ENCODE measurements around the gene PDE6B. TPM values are rescaled to one million over a fixed set of nuclear protein-coding genes. Genes with fewer than 3 reads are reported as not detected.

PDE6B gene
- total and polyA plus RNA-seq, 2 donors (not counting 1 experiment from before 2014, with no cell fraction given): 2.1 TPM; not detected in 1

DNA sequence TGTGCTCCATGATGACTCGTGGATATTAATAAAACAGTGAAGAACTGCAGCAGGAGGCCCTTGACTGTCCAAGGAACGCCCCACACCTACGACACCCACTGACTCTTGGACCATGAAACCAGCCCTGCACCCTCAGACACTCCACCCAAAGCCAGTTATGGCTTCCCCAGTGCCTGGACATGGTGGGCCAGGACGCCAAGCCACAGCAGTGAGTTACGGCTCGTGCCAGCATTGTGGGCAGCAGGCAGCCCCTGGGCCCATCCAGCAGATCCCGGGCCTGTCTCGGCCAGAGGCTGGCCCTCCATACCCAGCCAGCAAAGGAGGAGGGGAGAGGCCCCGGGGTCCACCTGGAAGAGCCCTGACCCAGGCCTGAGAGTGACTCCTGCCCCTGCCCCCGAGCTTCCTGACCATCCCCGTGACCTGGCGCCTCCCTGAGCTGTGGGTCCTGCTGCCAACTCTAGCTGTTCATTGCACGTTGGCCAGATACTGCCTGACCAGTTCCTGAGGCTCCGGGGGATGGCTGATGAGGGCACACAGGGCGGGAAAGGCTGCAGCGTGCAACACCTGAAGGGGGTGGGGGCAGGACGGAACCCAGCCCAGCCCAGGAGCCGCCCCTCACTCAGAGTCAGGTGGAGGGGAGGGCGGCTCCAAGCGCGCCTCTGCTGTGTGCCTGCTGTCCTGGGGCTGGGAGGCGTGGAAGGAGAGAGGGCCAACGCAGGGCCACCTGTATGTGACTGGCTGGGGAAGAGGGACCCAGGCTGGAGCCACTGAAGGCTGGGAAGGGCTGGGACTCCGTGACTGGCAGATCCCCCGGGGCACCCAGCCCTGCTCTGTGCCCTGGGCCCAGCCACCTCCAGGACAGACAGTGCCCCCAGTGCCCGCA lies 62.8 kb downstream of the PDE6B start:
- H3K9ac ChIP-seq (ENCODE audit: insufficient read depth, low read length): no peak overlapping the region
- no peaks in the 10 kb centered on the region for H3K9me3 ChIP-seq (ENCODE audit: control insufficient read depth, insufficient read depth, low read depth, low read length)
- TF ChIP-seq, protein P1, sequence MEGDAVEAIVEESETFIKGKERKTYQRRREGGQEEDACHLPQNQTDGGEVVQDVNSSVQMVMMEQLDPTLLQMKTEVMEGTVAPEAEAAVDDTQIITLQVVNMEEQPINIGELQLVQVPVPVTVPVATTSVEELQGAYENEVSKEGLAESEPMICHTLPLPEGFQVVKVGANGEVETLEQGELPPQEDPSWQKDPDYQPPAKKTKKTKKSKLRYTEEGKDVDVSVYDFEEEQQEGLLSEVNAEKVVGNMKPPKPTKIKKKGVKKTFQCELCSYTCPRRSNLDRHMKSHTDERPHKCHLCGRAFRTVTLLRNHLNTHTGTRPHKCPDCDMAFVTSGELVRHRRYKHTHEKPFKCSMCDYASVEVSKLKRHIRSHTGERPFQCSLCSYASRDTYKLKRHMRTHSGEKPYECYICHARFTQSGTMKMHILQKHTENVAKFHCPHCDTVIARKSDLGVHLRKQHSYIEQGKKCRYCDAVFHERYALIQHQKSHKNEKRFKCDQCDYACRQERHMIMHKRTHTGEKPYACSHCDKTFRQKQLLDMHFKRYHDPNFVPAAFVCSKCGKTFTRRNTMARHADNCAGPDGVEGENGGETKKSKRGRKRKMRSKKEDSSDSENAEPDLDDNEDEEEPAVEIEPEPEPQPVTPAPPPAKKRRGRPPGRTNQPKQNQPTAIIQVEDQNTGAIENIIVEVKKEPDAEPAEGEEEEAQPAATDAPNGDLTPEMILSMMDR (conservative IDR thresholded peaks at IDR 0.05 in 1 of 2, IDR thresholded peaks at IDR 0.05 in 1 of 2; ENCODE audit: low read depth in 1 of 2, low read length in 2 of 2): no peak
- H4K20me1 ChIP-seq (ENCODE audit: control insufficient read depth, extremely low read depth, insufficient read depth, low read length): no peaks in the 10 kb centered on the region
- H3K27me3 ChIP-seq (ENCODE audit: control insufficient read depth, insufficient read depth, low read length): no peaks in the 10 kb centered on the region
- peak overlapping the region in 2 of 4 experiments; percentile 12 to 40 for H3K4me3 ChIP-seq (replicated peaks in 1 of 4; ENCODE audit: control extremely low read depth in 1 of 4, insufficient read depth in 1 of 4, low read depth in 3 of 4, low read length in 4 of 4)
- peak overlapping the region; percentile 25 for H3K4me2 ChIP-seq (ENCODE audit: extremely low read depth, insufficient read depth, low read length)
- no peak for DNase-seq (ENCODE audit: low read depth in 2 of 2)
- H3K27ac ChIP-seq (ENCODE audit: insufficient read depth, low read length): peak overlapping the region; percentile 25
- peaks cover 8% of the 10 kb centered on the region for H3K4me1 ChIP-seq (ENCODE audit: control insufficient read depth, extremely low read depth, insufficient read depth, low read length)
- no peaks in the 10 kb centered on the region for H3K79me2 ChIP-seq (ENCODE audit: control insufficient read depth, insufficient read depth, low read length)
- no peak overlapping the region for H2AFZ ChIP-seq (ENCODE audit: low read length)
- no peaks in the 10 kb centered on the region for H3K36me3 ChIP-seq (ENCODE audit: control insufficient read depth, insufficient read depth, low read length)

DNA sequence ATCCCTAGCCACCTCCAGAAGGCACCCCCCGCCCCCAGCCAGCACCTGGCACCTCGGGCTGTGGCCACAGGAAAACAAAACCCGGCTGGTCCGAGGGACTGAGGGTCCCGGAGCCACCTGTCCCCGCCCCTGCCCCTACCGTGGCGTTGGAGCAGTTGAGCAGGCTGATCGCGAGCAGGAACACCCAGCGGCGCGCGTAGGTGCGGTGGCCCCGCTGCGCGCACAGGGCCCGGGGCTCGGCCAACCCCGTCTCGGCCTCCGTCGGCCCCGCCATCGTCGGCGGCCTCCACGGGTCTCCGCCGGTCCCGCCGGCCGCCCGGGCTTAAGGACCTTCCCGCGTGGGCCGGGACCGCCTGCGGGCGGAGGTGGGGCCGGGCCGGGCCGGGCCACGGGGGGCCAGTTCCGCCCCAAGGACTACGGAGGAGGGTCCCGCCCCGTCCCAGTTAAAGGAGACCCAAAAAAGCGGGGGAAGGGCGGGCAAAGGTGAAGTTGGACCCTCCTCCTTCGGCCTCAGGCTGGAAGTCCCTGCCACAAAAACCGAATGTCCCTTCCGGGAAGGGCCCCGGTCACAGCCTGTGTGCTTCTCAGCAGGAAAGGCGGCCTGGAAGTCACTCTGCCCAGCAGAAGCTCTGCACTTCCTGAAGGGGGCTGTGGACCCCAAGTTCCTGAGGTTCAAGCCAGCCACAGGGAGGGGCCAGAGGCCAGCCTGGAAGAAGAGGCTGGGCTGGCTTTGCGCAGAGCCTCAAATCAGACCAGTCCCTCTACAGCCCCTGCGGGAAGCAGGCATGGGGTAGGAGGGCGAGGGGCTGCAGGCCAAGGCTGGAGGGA lies 63.7 kb downstream of the PDE6B start, which contains the start of gene SLC49A3:
SLC49A3 (minus strand) TSS at position 298 of the 828 bp plus-strand sequence; CDS start at position 274, 24 bp downstream.
- Histone ChIP-seq H3K9ac (ENCODE audit: insufficient read depth, low read length) (no peak within 1 kb of the TSS), H3K9me3 (ENCODE audit: control insufficient read depth, insufficient read depth, low read depth, low read length) (no peaks in the 10 kb centered on the region), H3K36me3 (ENCODE audit: control insufficient read depth, insufficient read depth, low read length) (no peaks in the 10 kb centered on the region), H4K20me1 (ENCODE audit: control insufficient read depth, extremely low read depth, insufficient read depth, low read length) (no peaks in the 10 kb centered on the region), H3K4me1 (ENCODE audit: control insufficient read depth, extremely low read depth, insufficient read depth, low read length) (peaks cover 8% of the 10 kb centered on the region), H2AFZ (ENCODE audit: low read length) (peak within 1 kb of the TSS; percentile 62), H3K79me2 (ENCODE audit: control insufficient read depth, insufficient read depth, low read length) (no peaks in the 10 kb centered on the region), H3K4me3 (replicated peaks in 1 of 4; ENCODE audit: control extremely low read depth in 1 of 4, insufficient read depth in 1 of 4, low read depth in 3 of 4, low read length in 4 of 4) (peak within 1 kb of the TSS in 2 of 4 experiments; percentile 12 to 40), H3K27me3 (ENCODE audit: control insufficient read depth, insufficient read depth, low read length) (no peaks in the 10 kb centered on the region), H3K4me2 (ENCODE audit: extremely low read depth, insufficient read depth, low read length) (peak within 1 kb of the TSS; percentile 51), H3K27ac (ENCODE audit: insufficient read depth, low read length) (peak within 1 kb of the TSS; percentile 25)
- no peak for TF ChIP-seq EZH2 (IDR thresholded peaks at IDR 0.05; ENCODE audit: low read length, missing control alignments)
- TF ChIP-seq, protein P1 (conservative IDR thresholded peaks at IDR 0.05 in 1 of 2, IDR thresholded peaks at IDR 0.05 in 1 of 2; ENCODE audit: low read depth in 1 of 2, low read length in 2 of 2): no peak
- DNase-seq (ENCODE audit: low read depth in 2 of 2): no peak

DNA sequence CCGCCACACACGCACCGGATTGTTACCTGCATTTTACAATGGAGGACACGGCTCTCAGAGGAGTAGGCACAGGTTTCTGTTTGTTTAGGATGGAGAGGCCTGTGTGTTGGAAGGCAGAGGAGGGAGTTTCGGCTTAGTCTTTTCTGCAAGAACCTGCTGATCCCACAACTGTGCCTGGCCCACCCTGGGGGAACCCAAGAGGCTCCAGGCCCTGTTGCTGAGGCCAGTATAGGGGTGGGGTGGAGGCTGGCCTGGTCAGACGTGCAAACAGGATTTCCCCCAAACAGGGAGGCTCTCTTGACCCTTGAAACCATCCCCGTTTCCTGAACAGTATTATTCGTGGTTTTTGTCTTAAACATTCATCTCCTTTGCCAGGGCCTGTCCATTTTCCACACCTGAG lies 64.3 kb downstream of the PDE6B start:
- Histone ChIP-seq H3K36me3 (ENCODE audit: control insufficient read depth, insufficient read depth, low read length) (no peaks in the 10 kb centered on the region), H3K9ac (ENCODE audit: insufficient read depth, low read length) (no peak overlapping the region), H3K9me3 (ENCODE audit: control insufficient read depth, insufficient read depth, low read depth, low read length) (no peaks in the 10 kb centered on the region), H3K27ac (ENCODE audit: insufficient read depth, low read length) (no peak overlapping the region), H2AFZ (ENCODE audit: low read length) (no peak overlapping the region), H3K79me2 (ENCODE audit: control insufficient read depth, insufficient read depth, low read length) (no peaks in the 10 kb centered on the region), H3K27me3 (ENCODE audit: control insufficient read depth, insufficient read depth, low read length) (peaks cover 3% of the 10 kb centered on the region), H3K4me3 (replicated peaks in 1 of 4; ENCODE audit: control extremely low read depth in 1 of 4, insufficient read depth in 1 of 4, low read depth in 3 of 4, low read length in 4 of 4) (peak overlapping the region in 1 of 4 experiments; percentile 40), H3K4me2 (ENCODE audit: extremely low read depth, insufficient read depth, low read length) (no peak overlapping the region), H4K20me1 (ENCODE audit: control insufficient read depth, extremely low read depth, insufficient read depth, low read length) (no peaks in the 10 kb centered on the region), H3K4me1 (ENCODE audit: control insufficient read depth, extremely low read depth, insufficient read depth, low read length) (peaks cover 8% of the 10 kb centered on the region)
- DNase-seq (ENCODE audit: low read depth in 2 of 2): no peak
- TF ChIP-seq, protein P1 (conservative IDR thresholded peaks at IDR 0.05 in 1 of 2, IDR thresholded peaks at IDR 0.05 in 1 of 2; ENCODE audit: low read depth in 1 of 2, low read length in 2 of 2): no peak
- TF ChIP-seq EZH2 (IDR thresholded peaks at IDR 0.05; ENCODE audit: low read length, missing control alignments): no peak

Data from fibroblast of lung (primary cell).